Measurements from ENCODE around the gene PAX5. TPM values are rescaled to one million over a fixed set of nuclear protein-coding genes. Genes with fewer than 3 reads are reported as not detected.

The PAX5 gene
- total RNA-seq, 1 experiment from 2014 or later: not detected

- no peak for DNase-seq (ENCODE audit: extremely low read depth, low read depth)
Observed at GRCh38 chr9:36936498-36936831, 97.6 kb downstream of the PAX5 start.

- DNase-seq (ENCODE audit: extremely low read depth, low read depth): no peak
Observed at GRCh38 chr9:36935768-36936497, 98.1 kb downstream of the PAX5 start.

- DNase-seq (ENCODE audit: extremely low read depth, low read depth): no peak
Observed at GRCh38 chr9:36935332-36935731, 98.7 kb downstream of the PAX5 start.

GRCh38 chr9:36934478-36935065 is 99.5 kb downstream of the PAX5 start:
- no peak for DNase-seq (ENCODE audit: extremely low read depth, low read depth)

GRCh38 chr9:36933676-36934215 is 100.3 kb downstream of the PAX5 start:
- no peak for DNase-seq (ENCODE audit: extremely low read depth, low read depth)

- DNase-seq (ENCODE audit: extremely low read depth, low read depth): no peak
Observed at GRCh38 chr9:36932198-36932597, 101.9 kb downstream of the PAX5 start.

GRCh38 chr9:36930941-36931340 is 103.1 kb downstream of the PAX5 start:
- no peak for DNase-seq (ENCODE audit: extremely low read depth, low read depth)

- no peak for DNase-seq (ENCODE audit: extremely low read depth, low read depth)
Observed at GRCh38 chr9:36929350-36929675, 104.8 kb downstream of the PAX5 start.

GRCh38 chr9:36928670-36929349 is 105.3 kb downstream of the PAX5 start:
- DNase-seq (ENCODE audit: extremely low read depth, low read depth): no peak

- no peak for DNase-seq (ENCODE audit: extremely low read depth, low read depth)
Observed at GRCh38 chr9:36928210-36928609, 105.9 kb downstream of the PAX5 start.

GRCh38 chr9:36924757-36925432 is 109.2 kb downstream of the PAX5 start:
- DNase-seq (ENCODE audit: extremely low read depth, low read depth): no peak

GRCh38 chr9:36924071-36924470 is 110.0 kb downstream of the PAX5 start:
- peak; percentile 51 for DNase-seq (ENCODE audit: extremely low read depth, low read depth)

- no peak for DNase-seq (ENCODE audit: extremely low read depth, low read depth)
Observed at GRCh38 chr9:36923025-36923625, 110.9 kb downstream of the PAX5 start.

- DNase-seq (ENCODE audit: extremely low read depth, low read depth): no peak
Observed at GRCh38 chr9:36922548-36922947, 111.5 kb downstream of the PAX5 start.

- no peak for DNase-seq (ENCODE audit: extremely low read depth, low read depth)
Observed at GRCh38 chr9:36914212-36914577, 119.9 kb downstream of the PAX5 start.

- no peak for DNase-seq (ENCODE audit: extremely low read depth, low read depth)
Observed at GRCh38 chr9:36913393-36914211, 120.5 kb downstream of the PAX5 start.

- DNase-seq (ENCODE audit: extremely low read depth, low read depth): no peak
Observed at GRCh38 chr9:36912620-36913019, 121.4 kb downstream of the PAX5 start.

- no peak for DNase-seq (ENCODE audit: extremely low read depth, low read depth)
Observed at GRCh38 chr9:36911601-36912412, 122.3 kb downstream of the PAX5 start.

- no peak for DNase-seq (ENCODE audit: extremely low read depth, low read depth)
Observed at GRCh38 chr9:36911037-36911436, 123.0 kb downstream of the PAX5 start.
